Mucosa of descending colon (tissue), 3 donors: ENCODE results near the gene PIF1. TPM values are rescaled to one million over a fixed set of nuclear protein-coding genes. Genes with fewer than 3 reads are reported as not detected.
"Not testable (repeated sequence)": the region's sequence is repeated elsewhere in the genome, so short reads cannot be mapped to it uniquely, and the experiment has no call there.

Source experiments
- ATAC-seq: fragments of 200-7000 bp; cut with Tn5 transposase; one replicate; pipeline ENCODE4 v1.9.1; 2020; ENCODE audit warnings: mild to moderate bottlenecking, moderate library complexity
- DNase-seq, 3 donors: peaks; one replicate each; pipeline ENCODE4 v3.0.0-alpha.2; 2020
- H3K36me3 ChIP-seq: fragments of 200-600 bp; one replicate; pipeline ENCODE4 v1.8.0; 2021; ENCODE audit warnings: low read depth, mild to moderate bottlenecking
- H3K4me1 ChIP-seq: fragments of 200-600 bp; one replicate; pipeline ENCODE4 v1.8.0; 2021; ENCODE audit warnings: low read depth, mild to moderate bottlenecking
- H3K4me3 ChIP-seq: fragments of 200-600 bp; one replicate; pipeline ENCODE4 v1.8.0; 2021; ENCODE audit warnings: mild to moderate bottlenecking
- H3K9me3 ChIP-seq: fragments of 200-600 bp; one replicate; pipeline ENCODE4 v1.8.0; 2021; ENCODE audit warnings: mild to moderate bottlenecking
- CTCF ChIP-seq: fragments of 200-600 bp; IDR thresholded peaks from one replicate; pipeline ENCODE4 v1.8.0; 2022; ENCODE audit warnings: antibody characterized with exemption, mild to moderate bottlenecking
- intact Hi-C, 2 donors: fragments of 100-400 bp; cut with DNase I in 1 of 2; cut with micrococcal nuclease in 1 of 2; formaldehyde crosslinking; loops; one replicate each; pipeline versions ENCODE4 v1.11.0 to v1.11.1; 2022; cut with DNase I, micrococcal nuclease
- total RNA-seq, 3 donors: library from RNA; stranded (reverse); fragmentation: NEBNext Ultra II Directional in 2 of 3; extraction: Animal tissue kit (Norgen Biotek cat#: 25700) in 2 of 3; gene quantifications; one replicate each; pipeline versions ENCODE4 v1.2.1 to v1.2.4, GENCODE V29; 2021 to 2023
- donor health status: DM: no; HTN: no; CAD: no; lungs with moderate emphysema.
- donor health status: DM: no; HTN: no; CAD: no.
- donor health status: DM: no; HTN: yes; CAD: no.

PIF1 gene
- total RNA-seq, 3 donors from 2014 or later = 2.6 to 10.4 (median 5.0) TPM

- TF ChIP-seq CTCF = no peak
- DNase-seq (no peak), ATAC-seq (no peak)
- Histone ChIP-seq H3K36me3 (no peaks in the 10 kb centered on the region), H3K4me1 (peaks cover 12% of the 10 kb centered on the region), H3K9me3 (no peaks in the 10 kb centered on the region), H3K4me3 (no peak overlapping the region)
- intact Hi-C loops = no loop called here
Measured at GRCh38 chr15:64833690-64834089, 8.2 kb upstream of the PIF1 start.

GRCh38 chr15:64828985-64829384, 3.5 kb upstream of the PIF1 start:
- TF ChIP-seq CTCF = no peak
- Histone ChIP-seq H3K36me3 (no peaks in the 10 kb centered on the region), H3K4me3 (no peak overlapping the region), H3K4me1 (peaks cover 23% of the 10 kb centered on the region), H3K9me3 (no peaks in the 10 kb centered on the region)
- intact Hi-C loops = no loop called here
- ATAC-seq (no peak), DNase-seq (no peak)

GRCh38 chr15:64824929-64825430, 467 bp downstream of the PIF1 start:
- intact Hi-C loops = no loop called here
- TF ChIP-seq CTCF = no peak
- no peak overlapping the region for H3K4me3 ChIP-seq
- no peaks in the 10 kb centered on the region for H3K9me3 ChIP-seq
- H3K36me3 ChIP-seq = no peaks in the 10 kb centered on the region
- peak; percentile 23 for ATAC-seq
- H3K4me1 ChIP-seq = peaks cover 25% of the 10 kb centered on the region
- DNase-seq = peak in 1 of 3 donors; percentile 27

- ATAC-seq (no peak), DNase-seq (no peak)
- Histone ChIP-seq H3K4me3 (no peak overlapping the region), H3K36me3 (no peaks in the 10 kb centered on the region), H3K4me1 (no peaks in the 10 kb centered on the region), H3K9me3 (no peaks in the 10 kb centered on the region)
- intact Hi-C loops = no loop called here
- no peak for TF ChIP-seq CTCF
Measured at GRCh38 chr15:64816452-64816851, 9.0 kb downstream of the PIF1 start.

DNA sequence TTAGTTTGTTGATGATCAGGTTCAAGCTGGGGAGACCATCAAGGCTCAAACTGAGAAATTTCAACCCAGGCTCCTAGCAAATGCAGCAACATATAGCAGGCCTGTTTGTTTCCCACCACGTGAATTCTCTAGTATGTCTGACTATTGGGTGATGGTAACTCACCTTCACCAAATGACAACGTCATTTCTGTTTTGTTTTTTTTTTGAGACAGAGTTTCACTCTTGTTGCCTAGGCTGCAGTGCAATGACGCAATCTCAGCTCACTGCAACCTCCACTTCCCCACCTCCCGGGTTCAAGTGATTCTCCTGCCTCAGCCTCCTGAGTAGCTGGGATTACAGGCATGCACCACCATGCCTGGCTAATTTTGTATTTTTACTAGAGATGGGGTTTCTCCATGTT, 10.5 kb downstream of the PIF1 start:
- DNase-seq, H3K36me3 ChIP-seq, ATAC-seq, H3K4me3 ChIP-seq, H3K4me1 ChIP-seq, H3K9me3 ChIP-seq: not testable (repeated sequence)
- intact Hi-C loops = loop anchor here in 1 of 2 donors (5.0 kb wide), 1 partner anchor 83 kb away; no protein-coding TSS in a partner anchor

DNA sequence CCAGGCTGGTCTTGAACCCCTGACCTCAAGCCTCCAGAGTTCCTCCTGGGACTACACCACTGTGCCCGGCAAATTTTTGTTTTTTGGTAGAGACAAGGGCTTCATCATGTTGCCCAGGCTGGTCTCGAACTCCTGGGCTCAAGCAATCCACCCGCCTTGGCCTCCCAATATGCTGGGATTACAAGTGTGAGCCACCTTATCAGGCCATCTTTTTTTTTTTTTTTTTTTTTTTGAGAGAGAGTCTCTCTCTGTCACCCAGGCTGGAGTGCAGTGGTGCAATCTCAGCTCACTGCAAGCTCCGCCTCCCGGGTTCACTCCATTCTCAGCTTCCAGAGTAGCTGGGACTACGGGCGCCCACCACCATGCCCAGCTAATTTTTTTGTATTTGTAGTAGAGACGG, 11.2 kb downstream of the PIF1 start:
- H3K36me3 ChIP-seq, ATAC-seq, H3K4me1 ChIP-seq, DNase-seq, H3K4me3 ChIP-seq, H3K9me3 ChIP-seq: not testable (repeated sequence)
- intact Hi-C loops = loop anchor here in 1 of 2 donors (5.0 kb wide), 1 partner anchor 82 kb away; no protein-coding TSS in a partner anchor

- Histone ChIP-seq H3K4me1 (no peaks in the 10 kb centered on the region), H3K36me3 (no peaks in the 10 kb centered on the region), H3K4me3 (no peak overlapping the region), H3K9me3 (no peaks in the 10 kb centered on the region)
- TF ChIP-seq CTCF = no peak
- ATAC-seq (no peak), DNase-seq (no peak)
- intact Hi-C loops = loop anchor here in 1 of 2 donors (5.0 kb wide), 1 partner anchor 81 kb away; no protein-coding TSS in a partner anchor
Measured at GRCh38 chr15:64813075-64813474, 12.4 kb downstream of the PIF1 start.
